GM21723 (cell line): ENCODE data around the gene GRIA3.
"Not testable (repeated sequence)": the region's sequence is repeated elsewhere in the genome, so short reads cannot be mapped to it uniquely, and the experiment has no call there.

ENCODE experiments used
- ATAC-seq: cut with Tn5 transposase; IDR thresholded peaks from one replicate; pipeline ENCODE4 v1.9.1; 2021; ENCODE audit warnings: mild to moderate bottlenecking, moderate library complexity; ENCODE audit not compliant: unreplicated experiment

Gene GRIA3

GRCh38 chrX:123271902-123272301 is 87.8 kb downstream of the GRIA3 start:
- ATAC-seq, result no peak

GRCh38 chrX:123272630-123273029 is 88.6 kb downstream of the GRIA3 start:
- no peak for ATAC-seq

- ATAC-seq, result no peak
These were observed 90.7 kb downstream of the GRIA3 start for GRCh38 chrX:123274796-123275195.

DNA sequence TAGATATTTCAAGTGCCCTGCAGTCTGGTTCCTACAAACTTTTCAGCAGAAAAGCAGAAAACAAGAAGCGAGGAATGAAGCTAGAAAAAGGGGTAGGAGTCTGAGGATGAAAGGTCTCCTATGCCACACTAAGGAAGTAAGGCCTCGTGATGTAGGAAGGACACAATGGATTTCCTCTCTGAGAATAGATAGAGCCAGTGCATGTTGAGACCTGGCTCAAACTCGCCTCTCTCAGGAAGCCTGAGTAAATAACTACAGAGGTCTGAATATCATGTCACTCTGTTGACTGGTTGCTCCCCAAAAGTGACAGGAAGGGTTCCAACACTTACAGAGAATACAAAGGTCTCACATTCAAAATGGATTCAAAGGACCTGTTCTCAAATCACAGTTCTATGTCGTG is 93.3 kb downstream of the GRIA3 start:
- no peak for ATAC-seq

GRCh38 chrX:123277821-123278220 is 93.7 kb downstream of the GRIA3 start:
- ATAC-seq, result no peak

- no peak for ATAC-seq
These were observed 98.2 kb downstream of the GRIA3 start for GRCh38 chrX:123282241-123282640.

- ATAC-seq, result not testable (repeated sequence)
These were observed 99.3 kb downstream of the GRIA3 start for GRCh38 chrX:123283407-123283806.

- no peak for ATAC-seq
These were observed 107.5 kb downstream of the GRIA3 start for GRCh38 chrX:123291623-123292022.

DNA sequence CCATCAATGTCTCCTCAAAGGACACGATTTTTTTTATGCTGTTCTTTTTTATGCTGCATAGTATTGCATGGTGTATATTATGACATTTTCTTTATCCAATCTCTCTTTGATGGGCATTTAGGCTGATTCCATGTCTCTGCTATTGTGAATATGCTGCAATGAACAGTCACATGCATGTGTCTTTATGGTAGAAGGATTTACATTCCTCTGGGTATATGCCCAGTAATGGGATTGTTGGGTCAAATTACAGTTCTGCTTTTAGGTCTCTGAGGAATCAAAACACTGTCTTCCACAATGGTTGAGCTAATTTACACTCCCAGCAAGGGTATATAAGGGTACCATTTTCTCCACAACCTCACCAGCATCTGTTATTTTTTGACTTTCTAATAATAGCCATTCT is 113.9 kb downstream of the GRIA3 start:
- no peak for ATAC-seq

- no peak for ATAC-seq
These were observed 119.4 kb downstream of the GRIA3 start for GRCh38 chrX:123303429-123303828.

- ATAC-seq, result no peak
These were observed 124.6 kb downstream of the GRIA3 start for GRCh38 chrX:123308658-123309057.

DNA sequence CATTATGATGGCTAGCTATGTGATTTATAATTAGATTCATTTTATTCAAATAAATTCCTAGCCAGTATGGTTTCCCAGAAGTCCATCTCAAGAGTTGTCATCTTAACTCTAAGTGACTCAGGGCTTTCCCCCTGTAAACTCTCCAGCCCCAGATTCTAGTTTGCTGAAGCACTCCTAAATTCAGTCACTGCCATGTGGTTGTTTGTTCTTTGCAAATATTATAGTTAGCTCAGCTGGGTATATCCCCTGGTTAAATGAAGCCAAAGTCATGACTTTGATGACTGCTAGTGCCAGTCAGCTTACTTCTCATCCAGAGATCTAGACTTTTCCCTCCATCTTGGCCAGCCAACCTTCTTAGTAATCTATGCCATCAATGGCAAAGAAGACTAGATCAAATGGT is 126.0 kb downstream of the GRIA3 start:
- ATAC-seq, result no peak

GRCh38 chrX:123311486-123311885 is 127.4 kb downstream of the GRIA3 start:
- ATAC-seq, result no peak

DNA sequence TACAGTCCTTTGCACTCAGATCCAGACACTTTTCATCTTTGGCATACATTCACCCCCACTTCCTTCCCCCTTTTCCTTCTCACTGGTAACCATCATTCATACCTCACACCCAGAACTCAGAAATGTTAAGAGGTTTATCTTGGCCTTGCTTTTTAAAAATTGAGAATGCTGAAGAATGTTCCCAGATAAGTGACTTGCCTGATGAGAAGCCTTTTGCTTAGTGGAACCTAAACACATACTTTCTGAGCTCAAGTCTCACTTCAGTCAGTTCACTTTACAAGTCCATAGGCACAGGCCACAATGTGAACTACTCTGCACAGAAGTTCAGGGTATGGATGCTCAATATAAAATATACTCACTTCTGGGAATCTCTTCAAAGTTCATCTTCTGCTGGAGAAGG is 129.4 kb downstream of the GRIA3 start:
- no peak for ATAC-seq

GRCh38 chrX:123320622-123321021 is 136.5 kb downstream of the GRIA3 start:
- no peak for ATAC-seq

DNA sequence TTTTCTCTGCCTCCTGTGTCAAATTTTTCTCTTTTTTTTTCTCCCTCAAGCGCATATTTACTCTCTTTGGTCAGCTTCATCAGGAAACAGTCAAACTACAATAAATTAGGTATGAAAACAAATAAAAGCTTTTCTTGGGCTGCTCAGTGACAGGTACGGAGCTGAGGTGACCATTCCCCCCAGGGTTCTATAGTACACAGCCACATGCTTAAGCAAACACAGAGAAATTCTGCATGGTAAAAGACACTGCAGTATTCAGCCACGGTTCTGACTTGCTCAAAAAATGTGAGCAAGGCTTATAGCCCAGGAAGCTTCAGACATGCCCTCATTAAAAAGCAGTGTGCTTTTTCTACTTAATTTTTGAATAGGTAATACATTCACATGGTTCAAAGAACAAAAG is 138.5 kb downstream of the GRIA3 start:
- no peak for ATAC-seq

DNA sequence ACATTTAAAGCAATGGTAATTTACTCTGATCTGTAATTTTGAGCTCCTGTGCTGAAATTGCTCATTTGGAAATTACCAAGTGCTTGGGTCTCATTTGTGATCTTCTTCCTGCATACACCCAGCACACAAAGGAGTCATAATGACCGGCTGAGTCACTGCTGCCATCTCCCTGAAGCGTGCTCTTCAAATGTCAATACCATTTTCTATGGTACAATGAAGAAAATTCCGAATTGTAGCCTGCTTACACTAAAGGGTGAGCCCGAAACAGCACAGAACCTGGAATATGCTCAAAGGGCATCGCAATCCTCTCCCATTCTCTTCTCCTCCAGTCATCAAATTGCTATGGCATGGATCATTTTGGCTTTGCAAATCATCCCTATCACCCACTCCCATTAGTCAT is 140.5 kb downstream of the GRIA3 start:
- ATAC-seq, result no peak

GRCh38 chrX:123330229-123330942 is 146.3 kb downstream of the GRIA3 start:
- ATAC-seq, result peak; percentile 86

DNA sequence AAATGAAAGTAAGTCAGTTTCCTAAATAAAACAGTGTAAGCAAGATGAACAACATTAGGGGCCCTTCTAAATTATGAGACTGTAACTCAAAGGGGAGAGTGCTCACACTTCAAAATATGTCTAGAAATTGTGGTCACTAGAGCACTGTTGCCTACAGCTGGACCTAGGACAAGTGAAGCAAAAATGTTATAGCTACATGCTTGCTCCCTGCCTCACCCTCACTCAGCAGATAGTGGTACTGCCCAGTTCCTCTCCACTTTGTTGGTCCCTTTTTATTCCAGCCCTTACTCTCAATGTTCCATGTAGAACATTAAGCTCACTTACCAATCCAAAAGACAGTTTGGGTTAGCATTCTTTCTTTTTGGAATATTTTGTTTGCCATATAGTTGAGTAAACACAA is 147.3 kb downstream of the GRIA3 start:
- ATAC-seq, result no peak

GRCh38 chrX:123331859-123332258 is 147.8 kb downstream of the GRIA3 start:
- no peak for ATAC-seq

DNA sequence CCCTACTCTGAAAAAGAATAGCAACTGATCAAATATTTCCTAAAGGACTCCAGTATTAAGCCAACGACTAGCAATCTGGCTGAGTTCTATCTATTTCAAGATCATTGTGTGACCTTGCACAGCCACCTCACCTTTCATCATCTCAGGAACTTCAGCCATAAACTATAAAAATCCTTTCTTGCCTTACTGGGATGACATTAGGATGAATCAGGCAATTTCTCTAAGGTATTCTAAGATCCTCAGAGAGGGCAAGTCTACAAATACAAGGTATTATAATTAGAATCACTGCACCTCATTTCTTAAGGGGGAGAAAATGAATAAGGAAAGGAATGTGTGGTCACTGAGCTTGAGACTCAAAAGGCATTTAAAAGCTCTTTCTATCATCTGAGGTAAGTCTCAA is 152.6 kb downstream of the GRIA3 start:
- no peak for ATAC-seq

GRCh38 chrX:123337886-123338639 is 154.0 kb downstream of the GRIA3 start:
- no peak for ATAC-seq
